ENCODE data around the gene UBB. TPM values are rescaled to one million over a fixed set of nuclear protein-coding genes. Genes with fewer than 3 reads are reported as not detected.
A peak's percentile ranks its signal among the peaks of the same experiment; 100 is the strongest.

UBB gene
- total and polyA plus RNA-seq, 9 of the 15 experiments (the other 6 are each of a cell fraction or from before 2014, with no cell fraction given), result 1,069 to 4,143 (median 1,696) TPM

DNA sequence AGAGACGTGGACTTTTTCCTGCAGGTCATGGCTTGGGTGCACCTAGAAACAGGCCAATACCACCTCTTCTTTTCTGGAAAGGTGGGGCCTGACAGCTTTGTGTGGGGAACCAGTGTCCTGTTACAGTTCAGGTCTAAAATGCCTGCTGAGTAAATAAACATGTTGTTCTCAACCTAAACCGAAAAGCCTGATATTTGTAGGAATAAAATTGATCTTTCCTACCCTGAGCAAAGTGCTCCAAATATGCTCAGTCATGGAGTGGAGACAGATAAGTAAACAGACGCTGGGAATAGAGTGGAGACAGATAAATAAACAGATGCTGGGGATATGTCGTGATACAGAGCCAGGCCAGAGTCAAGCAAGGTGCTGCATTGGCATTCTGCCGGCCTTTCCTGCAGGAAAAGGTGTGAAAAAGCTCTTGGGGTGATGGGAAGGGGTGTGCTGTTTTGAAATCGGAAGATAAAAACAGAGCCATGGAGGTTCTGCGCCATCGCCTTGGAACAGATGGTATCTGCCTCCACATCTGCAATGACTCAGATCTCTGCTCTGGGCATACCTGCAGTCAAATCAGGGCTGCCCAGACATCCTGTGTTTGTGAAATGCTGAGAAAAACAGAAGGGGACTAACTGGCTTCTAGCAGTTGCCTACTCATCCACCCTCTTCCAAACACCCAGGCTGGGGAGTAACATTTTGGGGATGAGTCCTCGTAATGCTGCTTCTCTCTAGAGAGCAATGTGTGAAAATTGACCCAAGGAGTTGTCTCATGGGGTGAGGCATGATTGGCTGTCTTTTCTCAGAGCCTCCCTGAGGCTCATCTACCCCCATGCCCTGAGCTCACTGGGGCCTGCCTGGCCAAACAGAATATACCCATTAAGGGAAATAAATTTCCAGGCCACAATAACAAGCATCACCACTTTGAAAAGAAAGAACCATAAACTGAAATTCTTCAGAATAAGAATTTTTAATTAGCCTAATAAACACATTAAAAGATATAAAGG is 17.7 kb downstream of the UBB start (continued):
- TF ChIP-seq MAFF (IDR thresholded peaks at IDR 0.05; ENCODE audit: low read length) (peak; percentile 31; the same call in 1 of the 2 replicates), LCOR (CRISPR knock-in tag; IDR thresholded peaks at IDR 0.05) (peak; percentile 57; the same call in 1 of the 2 replicates), HDAC1 (IDR thresholded peaks at IDR 0.05) (0 out of 4 replicates have a peak, but pooled peaks of 1 of the 2 experiments have one; percentile 42), CXXC5 (CRISPR knock-in tag; IDR thresholded peaks at IDR 0.05) (peak; percentile 26; the same call in 1 of the 2 replicates), C11orf30 (IDR thresholded peaks at IDR 0.05; ENCODE audit: low read depth) (peak; percentile 74), ATF1 (CRISPR knock-in tag; IDR thresholded peaks at IDR 0.05) (no peak), ATF1 (tag; IDR thresholded peaks at IDR 0.05) (peak; percentile 19; the same call in 1 of the 2 replicates), SRSF1 (IDR thresholded peaks at IDR 0.05; ENCODE audit: low read depth, low read length) (no peak), ZNF778 (CRISPR knock-in tag; IDR thresholded peaks at IDR 0.05) (no peak), CCNT2 (IDR thresholded peaks at IDR 0.05; ENCODE audit: borderline replicate concordance, extremely low read depth, insufficient read length, low read depth, low read length) (peak; percentile 24), TAL1 (IDR thresholded peaks at IDR 0.05) (peak; percentile 82), RAD21 (CRISPR knock-in tag; conservative IDR thresholded peaks at IDR 0.05 in 1 of 2, IDR thresholded peaks at IDR 0.05 in 1 of 2) (no peak), SIN3B (IDR thresholded peaks at IDR 0.05; ENCODE audit: low read depth) (no peak), ZNF639 (CRISPR knock-in tag; conservative IDR thresholded peaks at IDR 0.05 in 1 of 2, IDR thresholded peaks at IDR 0.05 in 1 of 2) (peak in 1 of 2 experiments; percentile 53; a peak in 1 of 4 replicates), TRIM24 (IDR thresholded peaks at IDR 0.05) (peak; percentile 57 to 62), FOXJ2 (tag; IDR thresholded peaks at IDR 0.05) (peak; percentile 53; the same call in 1 of the 2 replicates), MAFG (tag; conservative IDR thresholded peaks at IDR 0.05) (peak; percentile 80), HCFC1 (IDR thresholded peaks at IDR 0.05; ENCODE audit: low read depth, low read length) (no peak), STAT5A (IDR thresholded peaks at IDR 0.05; ENCODE audit: borderline replicate concordance, low read length) (peak; percentile 75), DPF2 (IDR thresholded peaks at IDR 0.05) (peak; percentile 89), ATF7 (IDR thresholded peaks at IDR 0.05) (0 out of 2 replicates have a peak, but pooled peaks have one; percentile 14), ZMIZ1 (IDR thresholded peaks at IDR 0.05; ENCODE audit: low read depth in 2 of 2, low read length in 2 of 2) (peak in 1 of 2 experiments; percentile 79; a peak in 2 of 4 replicates), BCOR (IDR thresholded peaks at IDR 0.05) (no peak), RBBP5 (IDR thresholded peaks at IDR 0.05; ENCODE audit: borderline replicate concordance, insufficient read depth, low read length, poor library complexity, severe bottlenecking) (no peak)

Measured in K562 (cell line).